Sigmoid colon (tissue), 4 donors: ENCODE measurements around the gene TBX18.

Experiments used
- CTCF ChIP-seq, 4 experiments: fragments of 450-650 bp in 3 of 4; fragments of 200-600 bp in 1 of 4; IDR thresholded peaks; one replicate each; pipeline ENCODE4 v1.5.1; 2016 to 2019; ENCODE audit warnings: antibody characterized with exemption in 4 of 4, mild to moderate bottlenecking in 3 of 4, moderate library complexity in 2 of 4
- POLR2AphosphoS5 ChIP-seq, 4 donors: sonication (generic); formaldehyde crosslinking; IDR thresholded peaks; one replicate each; pipeline ENCODE4 v1.6.1; 2017; ENCODE audit warnings: antibody characterized with exemption in 4 of 4

GRCh38 chr6:84779917-84780316, 15.5 kb upstream of the TBX18 start:
- TF ChIP-seq POLR2AphosphoS5 (IDR thresholded peaks at IDR 0.05) = no peak
- TF ChIP-seq CTCF (IDR thresholded peaks at IDR 0.05) = no peak
